ENCODE results near the gene CTSD. TPM values are rescaled to one million over a fixed set of nuclear protein-coding genes. Genes with fewer than 3 reads are reported as not detected.

Gene CTSD
- polyA plus RNA-seq, 4 donors = 218 to 295 (median 242) TPM

DNA sequence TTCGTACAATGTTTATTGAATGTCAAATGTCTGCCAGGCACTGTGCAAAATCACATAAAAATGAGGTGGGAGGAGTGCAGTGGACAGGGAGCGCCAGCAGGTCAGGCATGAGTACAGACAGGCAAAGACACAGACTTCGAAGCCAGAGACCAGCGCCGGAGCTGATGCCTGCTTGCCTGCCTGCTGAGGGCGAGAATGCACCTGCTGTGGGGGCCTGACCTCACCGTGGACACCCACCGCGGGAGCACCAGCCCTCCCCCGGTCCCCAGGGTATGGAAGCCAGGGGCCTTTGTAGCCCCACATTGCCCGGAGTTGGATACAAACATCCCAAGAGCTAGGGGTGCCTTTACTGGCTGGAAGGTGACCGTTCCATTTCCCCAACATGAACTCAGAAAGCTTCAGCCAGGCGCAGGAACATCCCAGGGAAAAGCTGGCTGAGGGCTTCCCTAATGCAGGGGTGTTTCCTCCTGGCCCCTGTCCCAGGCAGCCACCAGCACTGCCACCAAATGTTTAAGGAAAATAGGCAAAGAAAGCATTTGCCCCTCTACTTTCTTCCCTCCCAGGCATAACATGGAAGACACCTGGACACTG is 31.2 kb downstream of the CTSD start:
- no peak for DNase-seq (ENCODE audit: low read depth in 4 of 4, low spot score in 2 of 4)

GRCh38 chr11:1731451-1732059 is 32.2 kb downstream of the CTSD start:
- DNase-seq (ENCODE audit: low read depth in 4 of 4, low spot score in 2 of 4) = no peak

GRCh38 chr11:1730059-1730629 is 33.6 kb downstream of the CTSD start:
- DNase-seq (ENCODE audit: low read depth in 4 of 4, low spot score in 2 of 4) = no peak

DNA sequence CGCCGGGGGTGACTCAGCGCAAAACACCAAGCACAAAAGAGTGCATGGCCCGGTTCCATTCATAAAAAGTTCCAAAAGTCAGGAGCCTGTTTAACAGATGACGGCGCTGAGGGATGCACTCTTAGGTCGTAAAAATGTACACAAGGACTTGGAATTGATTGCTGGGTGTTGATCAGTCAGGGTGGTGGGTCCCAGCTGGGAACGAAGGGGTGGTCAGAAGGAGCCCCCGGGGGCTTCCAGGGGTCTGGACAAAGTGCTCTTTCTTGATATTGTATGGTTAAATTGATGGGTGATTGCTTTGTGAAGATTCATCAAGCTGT is 34.1 kb downstream of the CTSD start:
- DNase-seq (ENCODE audit: low read depth in 4 of 4, low spot score in 2 of 4) = no peak

GRCh38 chr11:1728931-1729691 is 34.6 kb downstream of the CTSD start:
- no peak for DNase-seq (ENCODE audit: low read depth in 4 of 4, low spot score in 2 of 4)

DNA sequence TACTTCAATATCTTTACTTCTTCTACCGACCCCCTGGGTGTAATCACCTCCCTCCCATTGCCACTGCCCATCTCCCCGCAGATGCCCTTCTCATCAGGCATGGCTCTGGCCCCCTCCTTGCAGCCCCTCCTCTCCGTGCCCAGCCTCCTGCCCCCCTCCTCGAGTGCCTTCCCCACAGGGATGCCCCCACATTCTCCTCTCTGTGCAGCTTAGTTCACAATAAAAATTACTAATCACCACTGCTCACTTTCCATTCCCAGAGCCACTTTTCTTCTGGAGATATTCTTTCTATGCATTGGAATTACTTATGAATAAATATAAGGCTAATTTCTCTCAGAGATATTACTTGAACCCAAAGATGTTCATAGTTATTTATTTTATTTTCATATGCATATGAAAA is 35.4 kb downstream of the CTSD start:
- no peak for DNase-seq (ENCODE audit: low read depth in 4 of 4, low spot score in 2 of 4)

DNA sequence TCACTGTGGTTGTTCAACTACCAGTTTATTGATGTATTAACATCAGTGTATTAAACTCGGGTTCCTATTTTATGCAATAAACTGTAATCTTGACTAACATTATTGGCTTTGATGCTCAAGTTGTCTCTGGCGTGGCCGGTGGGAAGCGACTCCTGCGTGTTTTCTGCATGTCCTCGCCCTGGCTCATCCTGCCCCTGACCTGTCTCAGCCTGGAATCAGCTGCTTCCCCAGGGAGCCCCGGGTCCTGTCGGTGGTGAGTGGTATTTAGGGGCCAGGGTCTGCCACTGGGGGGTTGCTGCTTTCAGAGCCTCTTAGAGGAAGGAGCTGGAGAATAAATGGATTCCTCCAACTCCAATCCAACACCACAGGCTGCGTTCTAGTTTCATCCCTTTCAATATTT is 35.9 kb downstream of the CTSD start:
- DNase-seq (ENCODE audit: low read depth in 4 of 4, low spot score in 2 of 4) = no peak

DNA sequence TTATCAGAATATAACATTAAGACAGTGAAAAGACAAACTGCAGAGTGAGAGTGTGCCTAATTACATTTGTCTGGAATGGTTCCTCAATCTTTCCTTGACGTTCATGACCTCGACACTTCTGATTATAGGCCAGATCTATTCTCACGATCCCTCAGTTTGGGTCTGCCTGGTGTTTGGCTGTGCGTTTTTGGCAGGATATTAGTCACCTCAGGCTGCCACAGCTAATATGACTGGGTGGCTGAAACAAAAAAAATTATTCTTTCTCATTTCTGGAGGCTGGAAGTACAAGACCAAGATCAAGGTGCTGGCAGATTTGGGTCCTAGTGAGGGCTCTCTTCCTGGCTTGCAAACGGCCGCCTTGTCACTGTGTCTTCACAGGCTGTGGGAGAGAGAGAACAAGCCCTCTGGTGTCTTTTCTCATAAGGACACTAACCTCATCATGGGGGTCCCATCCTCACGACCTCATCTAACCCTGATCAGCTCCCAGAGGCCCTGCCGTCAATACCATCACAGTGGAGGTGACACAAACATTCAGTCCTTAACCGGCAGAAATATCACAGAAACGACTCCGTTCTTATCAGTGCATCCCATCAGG is 36.5 kb downstream of the CTSD start:
- no peak for DNase-seq (ENCODE audit: low read depth in 4 of 4, low spot score in 2 of 4)

- DNase-seq (ENCODE audit: low read depth in 4 of 4, low spot score in 2 of 4) = no peak
These were observed 43.9 kb downstream of the CTSD start for GRCh38 chr11:1719781-1720180.

GRCh38 chr11:1718326-1718725 is 45.4 kb downstream of the CTSD start:
- no peak for DNase-seq (ENCODE audit: low read depth in 4 of 4, low spot score in 2 of 4)

GRCh38 chr11:1717745-1718144 is 46.0 kb downstream of the CTSD start:
- no peak for DNase-seq (ENCODE audit: low read depth in 4 of 4, low spot score in 2 of 4)

- no peak for DNase-seq (ENCODE audit: low read depth in 4 of 4, low spot score in 2 of 4)
These were observed 48.5 kb downstream of the CTSD start for GRCh38 chr11:1714908-1715885.

DNA sequence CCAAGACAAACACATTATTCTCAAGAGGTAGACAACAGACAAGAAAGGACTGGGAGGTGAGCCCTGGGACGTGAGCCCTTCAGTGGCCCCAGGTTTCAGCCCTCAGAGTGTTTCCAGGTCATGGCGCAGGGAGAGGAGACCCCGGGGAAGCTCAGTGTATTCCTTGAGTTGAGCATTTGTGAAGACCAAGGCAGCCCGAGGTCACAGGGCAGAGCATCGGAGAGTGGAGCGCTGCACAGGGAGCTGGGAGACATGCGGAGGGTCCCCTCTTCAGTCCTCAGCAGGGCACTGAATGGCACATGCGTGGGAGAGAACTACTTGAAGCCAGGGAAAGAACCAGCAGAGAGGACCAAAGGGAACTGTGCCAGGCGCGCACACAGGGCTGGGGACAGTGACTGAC is 55.0 kb downstream of the CTSD start:
- no peak for DNase-seq (ENCODE audit: low read depth in 4 of 4, low spot score in 2 of 4)

DNA sequence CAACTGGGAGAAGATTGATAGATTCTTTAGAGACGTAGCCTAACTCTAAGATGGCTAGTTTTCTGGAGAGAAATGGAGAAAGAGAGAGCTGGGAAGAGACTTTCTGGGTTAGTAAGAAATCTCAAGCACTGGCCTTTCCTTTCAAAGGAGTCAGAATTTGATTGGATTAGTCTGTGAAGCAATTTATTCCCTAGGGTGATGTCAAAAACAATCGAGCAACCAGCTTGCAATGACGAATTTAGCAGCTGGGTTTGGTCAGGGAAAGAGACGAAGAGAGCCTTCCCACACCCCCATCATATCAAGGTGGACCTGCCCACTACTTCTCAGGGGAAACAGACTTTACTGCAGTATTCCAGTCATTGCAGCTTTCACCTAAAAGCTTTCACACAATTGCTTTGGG is 56.0 kb downstream of the CTSD start:
- no peak for DNase-seq (ENCODE audit: low read depth in 4 of 4, low spot score in 2 of 4)

DNA sequence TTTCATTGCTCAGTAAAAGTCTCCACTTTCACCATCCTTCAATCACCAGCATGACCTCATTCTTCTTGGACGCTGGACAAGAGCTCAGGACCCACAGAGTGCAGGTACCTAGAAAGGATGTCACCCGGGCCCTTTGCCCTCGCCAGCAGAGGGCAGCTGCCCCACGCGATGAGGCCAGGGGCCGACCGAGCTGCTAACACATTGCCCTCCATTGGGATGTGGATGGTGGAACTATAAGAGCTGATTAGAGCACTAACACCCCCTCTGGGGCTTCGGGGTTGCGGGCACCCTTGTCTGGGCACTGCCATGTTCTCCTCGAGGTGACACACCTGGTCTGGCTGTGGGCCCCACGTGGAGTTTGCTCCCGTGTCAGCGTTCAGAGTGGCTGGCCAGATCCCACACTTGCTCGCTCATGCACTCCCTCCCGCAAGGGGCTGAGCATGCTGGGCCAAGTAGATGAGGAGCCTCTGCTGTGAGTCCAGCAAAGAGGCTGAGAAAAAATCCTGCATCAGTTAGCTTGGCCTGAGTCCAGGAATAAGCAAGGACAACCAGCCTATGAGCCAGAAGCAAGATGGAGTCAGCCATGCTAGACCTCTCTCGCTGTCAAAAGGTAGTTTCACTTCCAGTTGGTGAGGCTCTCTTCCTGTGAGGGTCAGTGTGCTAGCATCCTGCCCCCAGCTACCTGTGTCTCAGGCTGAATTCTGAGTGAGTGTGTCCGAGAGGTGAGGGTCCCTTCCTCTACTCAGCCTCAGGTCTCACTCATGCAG is 56.9 kb downstream of the CTSD start:
- DNase-seq (ENCODE audit: low read depth in 4 of 4, low spot score in 2 of 4) = no peak

- DNase-seq (ENCODE audit: low read depth in 4 of 4, low spot score in 2 of 4) = no peak
These were observed 58.3 kb downstream of the CTSD start for GRCh38 chr11:1705126-1706052.

- no peak for DNase-seq (ENCODE audit: low read depth in 4 of 4, low spot score in 2 of 4)
These were observed 60.6 kb downstream of the CTSD start for GRCh38 chr11:1703146-1703545.

Data from left renal cortex interstitium (tissue), 4 donors.